HG02973 (cell line): ENCODE measurements around the gene SNRNP48.

Experiments
- ATAC-seq: cut with Tn5 transposase; IDR thresholded peaks from one replicate; pipeline ENCODE4 v1.9.1; 2021; ENCODE audit warnings: moderate library complexity; ENCODE audit not compliant: unreplicated experiment

SNRNP48 gene

GRCh38 chr6:7640016-7640415, 50.0 kb downstream of the SNRNP48 start:
- no peak for ATAC-seq

GRCh38 chr6:7640607-7641577, 50.9 kb downstream of the SNRNP48 start:
- no peak for ATAC-seq

- no peak for ATAC-seq
Measured at GRCh38 chr6:7642791-7643190, 52.8 kb downstream of the SNRNP48 start.

- ATAC-seq: no peak
Measured at GRCh38 chr6:7644417-7644816, 54.4 kb downstream of the SNRNP48 start.

GRCh38 chr6:7646394-7646793, 56.4 kb downstream of the SNRNP48 start:
- no peak for ATAC-seq

GRCh38 chr6:7647504-7647903, 57.5 kb downstream of the SNRNP48 start:
- no peak for ATAC-seq

GRCh38 chr6:7649037-7649810, 59.2 kb downstream of the SNRNP48 start:
- ATAC-seq: no peak

GRCh38 chr6:7650878-7651277, 60.9 kb downstream of the SNRNP48 start:
- no peak for ATAC-seq

GRCh38 chr6:7652957-7653356, 63.0 kb downstream of the SNRNP48 start:
- no peak for ATAC-seq

- ATAC-seq: no peak
Measured at GRCh38 chr6:7656355-7656754, 66.4 kb downstream of the SNRNP48 start.

- ATAC-seq: no peak
Measured at GRCh38 chr6:7658543-7658942, 68.5 kb downstream of the SNRNP48 start.

- ATAC-seq: no peak
Measured at GRCh38 chr6:7661364-7661763, 71.4 kb downstream of the SNRNP48 start.
